COLO829 (cell line): ENCODE results near the gene LY6G5B.

ENCODE experiments used
- DNase-seq: peaks from one replicate; pipeline ENCODE4 v3.0.0; 2012; ENCODE audit warnings: low spot score

Gene LY6G5B

GRCh38 chr6:31641370-31641769 lies 28.4 kb upstream of the LY6G5B start:
- no peak for DNase-seq

GRCh38 chr6:31642798-31643570 lies 26.8 kb upstream of the LY6G5B start:
- no peak for DNase-seq

- no peak for DNase-seq
These were observed 25.8 kb upstream of the LY6G5B start for GRCh38 chr6:31643818-31644454.

- DNase-seq, result no peak
These were observed 24.5 kb upstream of the LY6G5B start for GRCh38 chr6:31645325-31645724.

GRCh38 chr6:31651602-31652191 lies 18.1 kb upstream of the LY6G5B start:
- peak; percentile 83 for DNase-seq

GRCh38 chr6:31652925-31653724 lies 16.7 kb upstream of the LY6G5B start:
- peak; percentile 93 for DNase-seq

GRCh38 chr6:31654574-31655348 lies 15.0 kb upstream of the LY6G5B start:
- no peak for DNase-seq

- no peak for DNase-seq
These were observed 14.2 kb upstream of the LY6G5B start, which contains the start of gene APOM for GRCh38 chr6:31655349-31656237. TSS of gene APOM (plus strand) at chr6:31655894. CDS start at chr6:31655967, 73 bp downstream.

GRCh38 chr6:31657406-31658157 lies 12.2 kb upstream of the LY6G5B start:
- DNase-seq, result no peak

- DNase-seq, result no peak
These were observed 11.6 kb upstream of the LY6G5B start for GRCh38 chr6:31658158-31658688.

- DNase-seq, result no peak
These were observed 10.7 kb upstream of the LY6G5B start for GRCh38 chr6:31658983-31659648.

GRCh38 chr6:31659649-31660380 lies 10.0 kb upstream of the LY6G5B start:
- no peak for DNase-seq

GRCh38 chr6:31660381-31661261 lies 9.2 kb upstream of the LY6G5B start, which contains the start of gene C6orf47:
TSS of gene C6orf47 (minus strand) at chr6:31660778. CDS start at chr6:31659947, 831 bp downstream.
- DNase-seq, result peak; percentile 68

GRCh38 chr6:31661262-31662123 lies 8.3 kb upstream of the LY6G5B start:
- DNase-seq, result no peak

GRCh38 chr6:31662124-31662723 lies 7.6 kb upstream of the LY6G5B start:
- DNase-seq, result no peak
